ENCODE data around the gene S100B.

GRCh38 chr21:46626975-46627501 lies 22.2 kb upstream of the S100B start:
- TF ChIP-seq, protein P1, sequence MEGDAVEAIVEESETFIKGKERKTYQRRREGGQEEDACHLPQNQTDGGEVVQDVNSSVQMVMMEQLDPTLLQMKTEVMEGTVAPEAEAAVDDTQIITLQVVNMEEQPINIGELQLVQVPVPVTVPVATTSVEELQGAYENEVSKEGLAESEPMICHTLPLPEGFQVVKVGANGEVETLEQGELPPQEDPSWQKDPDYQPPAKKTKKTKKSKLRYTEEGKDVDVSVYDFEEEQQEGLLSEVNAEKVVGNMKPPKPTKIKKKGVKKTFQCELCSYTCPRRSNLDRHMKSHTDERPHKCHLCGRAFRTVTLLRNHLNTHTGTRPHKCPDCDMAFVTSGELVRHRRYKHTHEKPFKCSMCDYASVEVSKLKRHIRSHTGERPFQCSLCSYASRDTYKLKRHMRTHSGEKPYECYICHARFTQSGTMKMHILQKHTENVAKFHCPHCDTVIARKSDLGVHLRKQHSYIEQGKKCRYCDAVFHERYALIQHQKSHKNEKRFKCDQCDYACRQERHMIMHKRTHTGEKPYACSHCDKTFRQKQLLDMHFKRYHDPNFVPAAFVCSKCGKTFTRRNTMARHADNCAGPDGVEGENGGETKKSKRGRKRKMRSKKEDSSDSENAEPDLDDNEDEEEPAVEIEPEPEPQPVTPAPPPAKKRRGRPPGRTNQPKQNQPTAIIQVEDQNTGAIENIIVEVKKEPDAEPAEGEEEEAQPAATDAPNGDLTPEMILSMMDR (IDR thresholded peaks at IDR 0.05) = no peak
- TF ChIP-seq POLR2AphosphoS5 (IDR thresholded peaks at IDR 0.05) (no peak), POLR2A (IDR thresholded peaks at IDR 0.05) (no peak)
